Measurements from ENCODE around the gene POLR2L.

POLR2L gene

DNA sequence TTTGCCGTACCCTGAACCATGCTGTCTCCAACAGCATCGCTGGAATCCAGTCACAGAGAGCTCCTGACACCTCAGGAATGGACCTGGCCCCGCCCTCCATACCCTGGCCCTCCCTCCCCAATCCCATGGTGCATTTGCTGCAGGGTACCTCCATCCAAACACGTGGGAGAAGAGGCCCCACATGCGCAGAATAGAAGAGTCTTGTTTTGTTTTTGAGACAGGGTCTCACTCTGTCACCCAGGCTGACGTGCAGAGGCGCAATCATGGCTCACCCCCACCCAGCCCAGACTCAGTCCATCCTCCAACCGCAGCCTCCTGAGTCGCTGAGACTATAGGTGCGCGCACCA lies 25.9 kb downstream of the POLR2L start:
- TF ChIP-seq FOXP2 (optimal IDR thresholded peaks at IDR 0.05; ENCODE audit: borderline replicate concordance, extremely low read depth, extremely low read length, insufficient read depth) = no peak
- TF ChIP-seq POLR2AphosphoS5 (IDR thresholded peaks at IDR 0.05; ENCODE audit: low read depth, low read length) = no peak
- TF ChIP-seq REST (IDR thresholded peaks at IDR 0.05; ENCODE audit: insufficient read depth in 1 of 2, low read depth in 2 of 2, low read length in 2 of 2) = no peak
- TF ChIP-seq SIN3A (IDR thresholded peaks at IDR 0.05; ENCODE audit: borderline replicate concordance, insufficient read depth, low read length) = no peak
- TF ChIP-seq TAF1 (IDR thresholded peaks at IDR 0.05; ENCODE audit: borderline replicate concordance, insufficient read depth, low read length) = no peak

DNA sequence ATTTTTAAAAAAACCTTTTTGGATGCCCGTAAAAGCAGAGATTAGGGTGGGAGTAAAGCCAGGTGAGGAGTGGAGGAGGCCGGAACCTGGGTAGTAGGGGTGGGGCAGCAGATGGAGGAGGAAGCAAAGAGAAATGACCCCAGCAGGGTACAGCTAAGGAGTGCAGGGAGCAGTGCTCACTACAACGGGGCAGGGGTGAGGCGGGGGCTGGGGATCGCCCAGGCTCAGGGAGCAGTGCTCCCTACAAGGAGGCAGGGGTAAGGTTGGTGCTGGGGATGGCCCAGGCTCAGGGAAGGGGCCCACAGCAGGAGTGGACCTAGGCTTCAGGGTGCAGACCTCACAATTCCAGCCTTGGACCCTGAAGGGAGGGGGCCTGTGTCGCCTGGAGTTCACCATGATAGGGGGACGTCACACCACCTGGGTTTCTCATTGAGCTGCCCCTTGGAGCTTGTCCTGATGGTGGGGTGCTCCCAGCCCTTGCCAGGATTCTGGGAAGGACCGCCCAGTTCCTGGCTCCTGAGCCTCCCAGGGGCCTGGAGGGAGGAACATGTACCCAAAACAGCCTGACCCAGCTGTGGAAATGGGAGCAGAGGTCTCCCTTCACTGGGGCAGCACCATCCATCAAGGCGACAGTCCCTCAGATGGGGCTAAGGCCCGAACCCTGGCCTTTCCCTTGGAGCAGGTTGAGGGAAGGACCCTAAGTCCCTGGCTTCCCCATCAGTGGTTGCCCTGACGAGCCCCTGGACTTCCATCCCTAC lies 26.5 kb downstream of the POLR2L start:
- no peak for TF ChIP-seq TAF1 (IDR thresholded peaks at IDR 0.05; ENCODE audit: borderline replicate concordance, insufficient read depth, low read length)
- TF ChIP-seq SIN3A (IDR thresholded peaks at IDR 0.05; ENCODE audit: borderline replicate concordance, insufficient read depth, low read length) = no peak
- no peak for TF ChIP-seq FOXP2 (optimal IDR thresholded peaks at IDR 0.05; ENCODE audit: borderline replicate concordance, extremely low read depth, extremely low read length, insufficient read depth)
- no peak for TF ChIP-seq POLR2AphosphoS5 (IDR thresholded peaks at IDR 0.05; ENCODE audit: low read depth, low read length)
- TF ChIP-seq REST (IDR thresholded peaks at IDR 0.05; ENCODE audit: insufficient read depth in 1 of 2, low read depth in 2 of 2, low read length in 2 of 2) = no peak

- TF ChIP-seq SIN3A (IDR thresholded peaks at IDR 0.05; ENCODE audit: borderline replicate concordance, insufficient read depth, low read length) (peak; percentile 47; the same call in 1 of the 2 replicates), POLR2AphosphoS5 (IDR thresholded peaks at IDR 0.05; ENCODE audit: low read depth, low read length) (peak; percentile 94), REST (IDR thresholded peaks at IDR 0.05; ENCODE audit: insufficient read depth in 1 of 2, low read depth in 2 of 2, low read length in 2 of 2) (no peak), TAF1 (IDR thresholded peaks at IDR 0.05; ENCODE audit: borderline replicate concordance, insufficient read depth, low read length) (0 out of 2 replicates have a peak, but pooled peaks have one; percentile 33), FOXP2 (optimal IDR thresholded peaks at IDR 0.05; ENCODE audit: borderline replicate concordance, extremely low read depth, extremely low read length, insufficient read depth) (no peak)
Measured at GRCh38 chr11:813456-814096, 28.8 kb downstream of the POLR2L start.

GRCh38 chr11:813072-813455 lies 29.3 kb downstream of the POLR2L start:
- TF ChIP-seq TAF1 (IDR thresholded peaks at IDR 0.05; ENCODE audit: borderline replicate concordance, insufficient read depth, low read length) (no peak), POLR2AphosphoS5 (IDR thresholded peaks at IDR 0.05; ENCODE audit: low read depth, low read length) (no peak; the same call in 1 of the 2 replicates), SIN3A (IDR thresholded peaks at IDR 0.05; ENCODE audit: borderline replicate concordance, insufficient read depth, low read length) (no peak), REST (IDR thresholded peaks at IDR 0.05; ENCODE audit: insufficient read depth in 1 of 2, low read depth in 2 of 2, low read length in 2 of 2) (no peak), FOXP2 (optimal IDR thresholded peaks at IDR 0.05; ENCODE audit: borderline replicate concordance, extremely low read depth, extremely low read length, insufficient read depth) (no peak)
